Activated CD8-positive, alpha-beta memory T cell treated with anti-CD3 and anti-CD28 coated beads, Interleukin-2, amount 10 ng/mL, durations not matched to agents 7 days and 5 days (primary cell): Measurements from ENCODE around the gene TRABD2B. TPM values are rescaled to one million over a fixed set of nuclear protein-coding genes. Genes with fewer than 3 reads are reported as not detected.

Experiments used
- ATAC-seq: fragments of 150-1000 bp; cut with Tn5 transposase; one replicate; pipeline ENCODE4 v1.10.0; 2021; ENCODE audit warnings: moderate library complexity
- CTCF ChIA-PET: fragments of 350-600 bp; sonication (Branson Sonifier 250); formaldehyde crosslinking; loops from one replicate; lab custom pipeline; 2021; ENCODE audit warnings: antibody characterized with exemption; lab: Charles Lee
- DNase-seq: peaks from one replicate; pipeline ENCODE4 v3.0.0-alpha.2; 2020
- H3K27ac Mint-ChIP-seq: one replicate; pipeline ENCODE4 v1.8.0; 2021; ENCODE audit warnings: mild to moderate bottlenecking, mixed read lengths
- H3K27me3 Mint-ChIP-seq: one replicate; pipeline ENCODE4 v1.8.0; 2021; ENCODE audit warnings: mixed read lengths
- H3K36me3 Mint-ChIP-seq: one replicate; pipeline ENCODE4 v1.8.0; 2021; ENCODE audit warnings: mild to moderate bottlenecking, mixed read lengths
- H3K4me1 Mint-ChIP-seq: one replicate; pipeline ENCODE4 v1.8.0; 2021; ENCODE audit warnings: mixed read lengths
- H3K4me3 Mint-ChIP-seq: one replicate; pipeline ENCODE4 v1.8.0; 2021; ENCODE audit warnings: mild to moderate bottlenecking, moderate library complexity, mixed read lengths
- H3K9me3 Mint-ChIP-seq: one replicate; pipeline ENCODE4 v1.8.0; 2022; ENCODE audit warnings: low read depth, mixed read lengths
- total RNA-seq, 2 experiments: library from RNA; stranded (reverse); gene quantifications; one replicate each; pipeline ENCODE4 v1.2.3, GENCODE V29; 2021

The TRABD2B gene
- total RNA-seq, 2 experiments from 2014 or later: not detected

GRCh38 chr1:47979724-47980123, 17.5 kb downstream of the TRABD2B start:
- ATAC-seq (no peak), DNase-seq (no peak)

GRCh38 chr1:47978486-47978885, 18.7 kb downstream of the TRABD2B start:
- H3K36me3 Mint-ChIP-seq: no peaks in the 10 kb centered on the region
- H3K4me1 Mint-ChIP-seq: no peaks in the 10 kb centered on the region
- H3K27me3 Mint-ChIP-seq: peaks cover 30% of the 10 kb centered on the region
- no peak for ATAC-seq
- H3K27ac Mint-ChIP-seq: no peak overlapping the region
- DNase-seq: no peak
- H3K4me3 Mint-ChIP-seq: no peak overlapping the region
- H3K9me3 Mint-ChIP-seq: no peaks in the 10 kb centered on the region
- CTCF ChIA-PET: no interaction called here

More at GRCh38 chr1:47979724-47980123, 17.5 kb downstream of the TRABD2B start:
- peaks cover 40% of the 10 kb centered on the region for H3K27me3 Mint-ChIP-seq
- H3K27ac Mint-ChIP-seq: no peak overlapping the region
- CTCF ChIA-PET: no interaction called here
- no peaks in the 10 kb centered on the region for H3K4me1 Mint-ChIP-seq
- H3K36me3 Mint-ChIP-seq: no peaks in the 10 kb centered on the region
- no peak overlapping the region for H3K4me3 Mint-ChIP-seq
- H3K9me3 Mint-ChIP-seq: no peaks in the 10 kb centered on the region

- ATAC-seq (no peak), DNase-seq (no peak)
- Mint-ChIP-seq H3K9me3 (no peaks in the 10 kb centered on the region), H3K4me1 (no peaks in the 10 kb centered on the region), H3K4me3 (no peak overlapping the region), H3K27me3 (peaks cover 13% of the 10 kb centered on the region), H3K36me3 (no peaks in the 10 kb centered on the region), H3K27ac (no peak overlapping the region)
- CTCF ChIA-PET: interaction anchor here (1.2 kb wide), 1 partner anchor 21 kb away, joined by 3 read pairs; the partner anchor contains the start of gene TRABD2B
These were observed 20.5 kb downstream of the TRABD2B start for GRCh38 chr1:47976728-47977127.

GRCh38 chr1:47976267-47976666, 20.9 kb downstream of the TRABD2B start:
- H3K4me1 Mint-ChIP-seq: no peaks in the 10 kb centered on the region
- peaks cover 11% of the 10 kb centered on the region for H3K27me3 Mint-ChIP-seq
- no peaks in the 10 kb centered on the region for H3K36me3 Mint-ChIP-seq
- no peak overlapping the region for H3K27ac Mint-ChIP-seq
- DNase-seq (no peak), ATAC-seq (no peak)
- CTCF ChIA-PET: no interaction called here
- H3K4me3 Mint-ChIP-seq: no peak overlapping the region
- no peaks in the 10 kb centered on the region for H3K9me3 Mint-ChIP-seq

- H3K4me3 Mint-ChIP-seq: no peak overlapping the region
- CTCF ChIA-PET: no interaction called here
These were observed 21.8 kb downstream of the TRABD2B start for GRCh38 chr1:47975302-47975921.

GRCh38 chr1:47972864-47973432, 24.2 kb downstream of the TRABD2B start:
- Mint-ChIP-seq H3K36me3 (no peaks in the 10 kb centered on the region), H3K4me3 (no peak overlapping the region), H3K4me1 (no peaks in the 10 kb centered on the region), H3K9me3 (no peaks in the 10 kb centered on the region), H3K27ac (no peak overlapping the region), H3K27me3 (peaks cover 11% of the 10 kb centered on the region)
- CTCF ChIA-PET: no interaction called here
- ATAC-seq (no peak), DNase-seq (no peak)

More at GRCh38 chr1:47975302-47975921, 21.8 kb downstream of the TRABD2B start:
- Mint-ChIP-seq H3K36me3 (no peaks in the 10 kb centered on the region), H3K27ac (no peak overlapping the region), H3K4me1 (no peaks in the 10 kb centered on the region), H3K9me3 (no peaks in the 10 kb centered on the region), H3K27me3 (peaks cover 11% of the 10 kb centered on the region)
- ATAC-seq (no peak), DNase-seq (no peak)

GRCh38 chr1:47971385-47972160, 25.6 kb downstream of the TRABD2B start:
- ATAC-seq (no peak), DNase-seq (no peak)
- CTCF ChIA-PET: no interaction called here
- Mint-ChIP-seq H3K4me3 (no peak overlapping the region), H3K4me1 (no peaks in the 10 kb centered on the region), H3K36me3 (no peaks in the 10 kb centered on the region), H3K9me3 (no peaks in the 10 kb centered on the region), H3K27ac (no peak overlapping the region), H3K27me3 (peaks cover 11% of the 10 kb centered on the region)

- DNase-seq: no peak
- Mint-ChIP-seq H3K27me3 (peaks cover 6% of the 10 kb centered on the region), H3K36me3 (no peaks in the 10 kb centered on the region), H3K4me3 (no peak overlapping the region), H3K9me3 (no peaks in the 10 kb centered on the region), H3K4me1 (no peaks in the 10 kb centered on the region), H3K27ac (no peak overlapping the region)
- ATAC-seq: no peak
- CTCF ChIA-PET: no interaction called here
These were observed 26.3 kb downstream of the TRABD2B start for GRCh38 chr1:47970882-47971281.

- CTCF ChIA-PET: interaction anchor here (1.4 kb wide), 1 partner anchor 29 kb away, joined by 3 read pairs; no protein-coding TSS in a partner anchor
These were observed 27.7 kb downstream of the TRABD2B start for GRCh38 chr1:47969478-47969877.

GRCh38 chr1:47968556-47968888, 28.7 kb downstream of the TRABD2B start:
- CTCF ChIA-PET: no interaction called here
- H3K27me3 Mint-ChIP-seq: peaks cover 2% of the 10 kb centered on the region
- no peak overlapping the region for H3K27ac Mint-ChIP-seq
- no peaks in the 10 kb centered on the region for H3K36me3 Mint-ChIP-seq
- H3K9me3 Mint-ChIP-seq: no peaks in the 10 kb centered on the region
- H3K4me3 Mint-ChIP-seq: no peak overlapping the region
- no peak for ATAC-seq
- no peak for DNase-seq
- no peaks in the 10 kb centered on the region for H3K4me1 Mint-ChIP-seq

More at GRCh38 chr1:47969478-47969877, 27.7 kb downstream of the TRABD2B start:
- DNase-seq (no peak), ATAC-seq (no peak)
- Mint-ChIP-seq H3K4me1 (no peaks in the 10 kb centered on the region), H3K36me3 (no peaks in the 10 kb centered on the region), H3K4me3 (no peak overlapping the region), H3K27me3 (peaks cover 2% of the 10 kb centered on the region), H3K9me3 (no peaks in the 10 kb centered on the region), H3K27ac (no peak overlapping the region)

GRCh38 chr1:47967864-47968555, 29.2 kb downstream of the TRABD2B start:
- Mint-ChIP-seq H3K9me3 (no peaks in the 10 kb centered on the region), H3K27ac (no peak overlapping the region), H3K36me3 (no peaks in the 10 kb centered on the region), H3K27me3 (peaks cover 2% of the 10 kb centered on the region), H3K4me1 (no peaks in the 10 kb centered on the region), H3K4me3 (no peak overlapping the region)
- no peak for DNase-seq
- ATAC-seq: no peak
- CTCF ChIA-PET: no interaction called here

- ATAC-seq (no peak), DNase-seq (no peak)
- Mint-ChIP-seq H3K36me3 (no peaks in the 10 kb centered on the region), H3K9me3 (no peaks in the 10 kb centered on the region), H3K4me3 (no peak overlapping the region), H3K4me1 (no peaks in the 10 kb centered on the region), H3K27me3 (peaks cover 2% of the 10 kb centered on the region), H3K27ac (no peak overlapping the region)
- CTCF ChIA-PET: no interaction called here
These were observed 31.4 kb downstream of the TRABD2B start for GRCh38 chr1:47965816-47966215.

GRCh38 chr1:47964636-47965035, 32.5 kb downstream of the TRABD2B start:
- no peak overlapping the region for H3K27ac Mint-ChIP-seq
- H3K4me1 Mint-ChIP-seq: no peaks in the 10 kb centered on the region
- CTCF ChIA-PET: no interaction called here
- peaks cover 2% of the 10 kb centered on the region for H3K27me3 Mint-ChIP-seq
- ATAC-seq: no peak
- H3K4me3 Mint-ChIP-seq: no peak overlapping the region
- no peak for DNase-seq
- no peaks in the 10 kb centered on the region for H3K36me3 Mint-ChIP-seq
- no peaks in the 10 kb centered on the region for H3K9me3 Mint-ChIP-seq
